D341Med (cell line): ENCODE data around the gene ANKRD16.
"Not testable (repeated sequence)": the region's sequence is repeated elsewhere in the genome, so short reads cannot be mapped to it uniquely, and the experiment has no call there.

Source experiments
- DNase-seq: peaks from one replicate; pipeline ENCODE4 v3.0.0; 2012; ENCODE audit warnings: low spot score

ANKRD16 gene

GRCh38 chr10:5835446-5836095, 54.1 kb downstream of the ANKRD16 start:
- DNase-seq: no peak

DNA sequence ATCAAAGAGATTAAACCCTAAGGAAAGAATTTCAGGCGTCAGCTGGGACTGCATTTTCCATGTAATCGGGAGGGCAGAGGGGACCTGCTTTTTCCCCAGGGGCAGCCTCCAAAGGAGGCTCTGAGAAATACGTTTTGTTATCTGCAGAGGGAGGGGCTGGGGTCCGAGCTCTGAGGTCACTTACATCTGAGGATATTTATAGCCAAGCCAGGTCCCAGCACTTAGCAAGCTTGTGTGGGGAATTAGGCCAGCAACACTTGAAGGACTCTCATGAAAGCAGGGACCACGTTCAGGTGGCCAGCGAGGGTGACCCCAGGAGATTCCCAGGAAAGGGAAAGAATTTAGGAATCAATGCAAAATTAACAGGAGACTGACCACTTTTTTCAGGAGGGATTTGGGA, 55.9 kb downstream of the ANKRD16 start:
- DNase-seq: no peak

- DNase-seq: no peak
Measured at GRCh38 chr10:5832946-5833345, 56.7 kb downstream of the ANKRD16 start.

GRCh38 chr10:5831446-5831782, 58.3 kb downstream of the ANKRD16 start:
- no peak for DNase-seq

DNA sequence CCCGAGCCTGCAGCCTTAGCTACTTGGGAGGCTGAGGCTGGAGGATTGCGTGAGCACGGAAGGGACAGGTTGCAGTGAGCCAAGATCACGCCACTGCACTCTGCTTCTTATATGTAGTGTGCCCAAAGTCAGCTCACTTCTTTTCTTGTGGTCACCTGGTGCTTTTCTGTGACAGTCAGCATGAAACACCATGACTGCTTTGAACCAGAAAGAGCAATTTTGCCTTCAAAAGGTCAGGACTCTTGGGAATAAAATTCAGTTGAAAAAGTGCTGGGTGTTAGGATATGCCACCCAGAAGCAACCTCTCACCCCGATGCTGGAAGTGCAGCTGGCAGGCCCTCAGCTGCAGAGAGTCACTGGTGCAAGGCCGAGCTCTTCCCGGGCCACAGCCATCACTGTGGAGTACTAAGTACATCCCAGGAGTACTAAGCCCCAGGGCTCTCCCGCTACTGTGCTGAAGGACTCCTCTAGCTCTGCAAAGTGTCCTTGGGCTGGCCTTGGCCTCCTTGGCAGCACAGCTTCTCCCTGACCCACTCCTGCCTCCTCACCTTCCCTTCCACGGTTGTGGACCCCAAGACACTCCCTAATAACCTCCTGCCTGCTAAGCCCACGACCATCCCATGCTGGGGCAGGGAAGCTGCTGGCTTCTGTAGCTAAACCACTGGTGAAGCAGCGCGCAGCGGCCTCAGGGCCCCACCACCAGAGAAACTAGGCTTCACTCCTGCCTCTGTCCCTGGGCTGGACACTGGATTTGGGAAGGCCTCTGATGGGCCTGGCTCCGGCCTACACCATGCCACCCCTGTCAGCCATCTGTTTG, 58.9 kb downstream of the ANKRD16 start:
- DNase-seq: no peak

DNA sequence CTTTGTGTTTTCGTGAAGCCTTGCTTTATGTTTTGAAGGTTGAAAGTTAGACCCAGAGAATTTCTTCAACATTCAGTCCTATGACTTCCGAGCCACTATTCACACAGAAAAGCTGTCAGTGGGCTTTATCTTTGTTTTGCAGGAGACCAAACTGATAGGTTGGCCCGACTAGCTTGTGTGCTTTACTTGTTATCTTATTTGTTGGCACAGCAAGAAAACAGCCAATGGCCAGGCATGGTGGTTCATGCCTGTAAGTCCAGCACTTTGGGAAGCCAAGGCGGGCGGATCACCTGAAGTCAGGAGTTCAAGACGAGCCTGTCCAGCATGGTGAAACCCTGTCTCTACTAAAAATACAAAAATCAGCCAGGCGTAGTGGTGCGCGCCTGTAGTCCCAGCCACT, 60.4 kb downstream of the ANKRD16 start:
- no peak for DNase-seq

DNA sequence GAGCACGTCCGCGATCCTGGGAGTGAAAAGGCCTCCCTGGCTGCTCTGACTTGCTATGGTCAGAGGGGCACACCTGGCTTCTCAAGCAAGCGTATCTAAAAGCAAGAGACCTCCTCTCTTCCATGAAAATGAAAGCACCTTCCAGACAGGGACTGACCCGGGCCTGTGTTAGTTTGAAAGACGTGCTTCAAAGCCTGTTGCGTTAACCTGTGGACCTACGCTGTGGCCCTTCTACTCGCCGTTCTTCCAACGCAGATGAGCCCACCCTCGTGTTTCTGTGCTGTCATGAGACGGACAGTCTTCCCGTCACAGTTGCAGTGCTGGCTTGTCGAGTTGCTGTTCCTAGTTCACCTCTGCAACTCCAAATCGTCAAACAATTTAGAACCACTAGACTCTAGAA, 61.0 kb downstream of the ANKRD16 start:
- DNase-seq: no peak

- no peak for DNase-seq
Measured at GRCh38 chr10:5827841-5828240, 61.9 kb downstream of the ANKRD16 start.

DNA sequence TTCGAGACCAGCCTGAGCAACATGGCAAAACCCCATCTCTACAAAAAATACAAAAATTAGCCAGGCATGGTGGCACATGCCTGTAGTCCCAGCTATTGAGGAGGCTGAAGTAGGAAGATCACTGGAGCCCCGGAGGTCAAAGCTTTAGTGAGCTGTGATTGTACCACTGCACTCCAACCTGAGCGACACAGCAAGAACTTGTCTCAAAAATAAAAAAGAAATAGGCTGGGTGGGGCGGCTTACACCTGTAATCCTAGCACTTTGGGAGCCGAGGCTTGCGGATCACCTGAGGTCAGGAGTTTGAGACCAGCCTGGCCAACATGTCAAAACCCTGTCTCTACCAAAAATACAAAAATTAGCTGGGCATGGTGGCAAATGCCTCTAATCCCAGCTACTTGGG, 63.2 kb downstream of the ANKRD16 start:
- DNase-seq: not testable (repeated sequence)

GRCh38 chr10:5818894-5819293, 70.8 kb downstream of the ANKRD16 start:
- DNase-seq: no peak

DNA sequence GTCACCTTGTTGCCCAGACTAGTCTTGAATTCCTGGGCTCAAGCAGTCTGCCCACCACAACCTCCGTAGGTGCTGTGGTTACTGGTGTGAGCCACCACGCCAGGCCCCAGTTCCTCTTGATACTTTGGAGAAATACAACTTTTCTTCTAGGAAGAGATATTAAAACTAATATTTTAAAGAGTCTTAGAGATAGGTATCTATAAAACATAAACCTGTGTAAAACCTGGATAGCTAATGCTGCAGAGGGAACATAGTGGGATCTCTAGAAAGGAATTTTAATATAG, 71.7 kb downstream of the ANKRD16 start:
- no peak for DNase-seq

DNA sequence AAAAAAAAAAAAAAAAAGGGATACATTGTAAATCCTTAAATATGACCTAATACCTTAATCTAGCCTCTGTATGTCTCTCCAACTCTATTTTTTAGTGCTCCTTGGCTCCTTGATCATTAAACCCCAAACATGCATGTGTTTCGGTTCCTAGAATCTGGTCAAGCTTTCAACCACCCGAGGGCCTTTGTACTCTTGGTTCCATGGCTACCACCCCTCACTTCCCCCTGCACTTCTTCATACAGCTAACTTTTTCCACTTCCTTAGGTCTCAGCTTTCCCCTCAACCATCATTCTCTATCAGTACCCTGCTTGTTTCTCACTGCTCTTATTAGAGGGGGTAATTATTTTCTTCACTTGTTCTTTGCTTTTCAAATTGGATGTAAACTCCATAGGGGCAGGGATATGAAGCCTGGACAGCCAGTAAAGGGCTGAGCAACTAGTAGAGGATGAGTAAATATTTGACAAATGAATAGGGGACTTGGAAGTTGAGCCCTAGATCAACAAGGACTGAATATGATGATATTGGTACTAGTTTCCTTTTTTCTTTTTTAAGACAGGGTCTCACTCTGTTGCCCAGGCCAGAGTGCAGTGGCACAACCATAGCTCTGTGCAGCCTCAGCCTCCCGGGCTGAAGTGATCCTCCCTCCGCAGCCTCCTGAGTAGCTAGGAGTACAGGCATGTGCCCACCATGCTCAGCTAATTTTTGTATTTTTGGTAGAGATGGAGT, 72.2 kb downstream of the ANKRD16 start:
- no peak for DNase-seq

GRCh38 chr10:5816170-5816569, 73.5 kb downstream of the ANKRD16 start:
- no peak for DNase-seq

- no peak for DNase-seq
Measured at GRCh38 chr10:5814110-5815107, 75.3 kb downstream of the ANKRD16 start.

GRCh38 chr10:5813341-5814109, 76.2 kb downstream of the ANKRD16 start, which contains the start of gene GDI2:
Gene GDI2 (minus strand): TSS chr10:5813434. CDS start chr10:5813258, 176 bp downstream.
- peak; percentile 99 for DNase-seq

- no peak for DNase-seq
Measured at GRCh38 chr10:5813091-5813340, 76.7 kb downstream of the ANKRD16 start.

DNA sequence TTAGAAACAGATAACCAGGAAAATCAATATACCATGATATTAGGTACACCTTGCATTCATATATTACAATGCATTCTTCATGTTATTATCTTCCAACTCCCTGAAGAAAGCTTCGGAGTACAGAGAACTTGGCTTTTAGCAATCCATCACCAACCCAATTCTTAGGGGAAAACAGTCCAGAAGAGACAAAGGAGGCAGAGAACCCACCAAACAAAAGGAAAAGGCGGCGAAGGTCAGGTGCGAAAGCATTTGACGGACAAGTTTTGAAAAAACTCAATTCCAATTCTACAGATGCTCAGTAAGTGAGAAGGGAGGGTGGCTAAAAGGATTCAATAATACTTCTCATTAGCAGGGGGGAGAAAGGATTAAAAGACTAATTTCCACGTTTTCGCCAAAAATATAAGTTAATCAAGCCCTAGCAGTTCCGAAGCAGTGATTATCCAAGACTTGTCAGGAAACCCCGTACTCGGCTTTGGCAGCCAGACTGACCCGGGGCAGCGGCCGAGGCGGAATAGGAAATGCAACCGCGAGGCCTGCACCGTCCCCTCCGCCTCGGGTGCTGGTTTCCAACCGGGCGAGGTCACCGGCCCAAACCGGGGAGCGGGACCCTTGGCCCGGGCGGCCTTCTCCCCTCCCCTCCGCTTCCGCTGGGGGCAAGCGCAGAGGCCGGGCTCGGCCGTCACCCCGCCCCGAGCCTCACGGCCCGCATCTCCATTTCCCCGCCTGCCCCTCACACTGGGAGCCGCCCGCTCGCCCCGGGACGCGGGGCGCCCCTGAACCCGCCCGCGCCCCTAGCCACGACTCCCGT, 77.2 kb downstream of the ANKRD16 start:
- DNase-seq: peak; percentile 74
